Gastroesophageal sphincter (tissue), 4 donors: ENCODE data around the gene CIT. TPM values are rescaled to one million over a fixed set of nuclear protein-coding genes. Genes with fewer than 3 reads are reported as not detected.

Experiments used
- ATAC-seq: fragments of 150-250 bp; one replicate; pipeline ENCODE4 v1.9.1; 2016; ENCODE audit warnings: mild to moderate bottlenecking, moderate library complexity
- H3K27ac ChIP-seq, 4 donors: fragments of 200-600 bp; sonication (generic) in 3 of 4; 1 replicate in 3 of 4; 2 replicates in 1 of 4; pipeline ENCODE4 v1.5.1; 2016 to 2019
- H3K27me3 ChIP-seq: fragments of 200-600 bp; sonication (generic); one replicate; pipeline ENCODE4 v1.5.1; 2019
- H3K36me3 ChIP-seq, 2 donors: fragments of 200-600 bp; sonication (generic); one replicate each; pipeline ENCODE4 v1.5.1; 2019; ENCODE audit warnings: control low read depth in 1 of 2
- H3K4me1 ChIP-seq, 3 donors: fragments of 200-600 bp; sonication (generic); 1 replicate in 2 of 3; 2 replicates in 1 of 3; pipeline ENCODE4 v1.5.1; 2016 to 2019; ENCODE audit warnings: control low read depth in 2 of 3
- H3K4me3 ChIP-seq, 2 donors: fragments of 200-600 bp; sonication (generic); one replicate each; pipeline ENCODE4 v1.5.1; 2019; ENCODE audit warnings: mild to moderate bottlenecking in 1 of 2, moderate library complexity in 1 of 2
- H3K9me3 ChIP-seq, 3 donors: fragments of 200-600 bp; sonication (generic); one replicate each; pipeline ENCODE4 v1.5.1; 2017 to 2019; ENCODE audit warnings: control low read depth in 2 of 3
- CTCF ChIP-seq, 4 experiments: fragments of 200-600 bp in 2 of 4; fragments of 450-650 bp in 2 of 4; sonication (generic) in 1 of 4; IDR thresholded peaks; one replicate each; pipeline ENCODE4 v1.5.1; 2017 to 2019; ENCODE audit warnings: antibody characterized with exemption in 4 of 4, mild to moderate bottlenecking in 2 of 4, moderate library complexity in 2 of 4
- EP300 ChIP-seq: sonication (generic); formaldehyde crosslinking; IDR thresholded peaks from one replicate; pipeline ENCODE4 v1.6.1; 2017; ENCODE audit warnings: antibody characterized with exemption, mild to moderate bottlenecking
- POLR2A ChIP-seq, 2 donors: fragments of 450-650 bp; IDR thresholded peaks; one replicate each; pipeline ENCODE4 v1.6.1; 2017; ENCODE audit warnings: antibody characterized with exemption in 2 of 2, mild to moderate bottlenecking in 2 of 2, moderate library complexity in 1 of 2
- POLR2AphosphoS5 ChIP-seq: sonication (generic); formaldehyde crosslinking; IDR thresholded peaks from one replicate; pipeline ENCODE4 v1.6.1; 2017; ENCODE audit warnings: antibody characterized with exemption
- WGBS, 2 donors: methylation state at CpG; one replicate each; pipeline ENCODE4 v1.1.5; 2018; ENCODE audit warnings: low coverage in 1 of 2; 5-methylcytosine and 5-hydroxymethylcytosine counted together
- total RNA-seq, 4 donors: library from RNA; depleted of rRNA; stranded (reverse); fragments of >200 nt; gene quantifications; one replicate each; pipeline ENCODE4 v1.1.0, GENCODE V29; 2016

The CIT gene
- total RNA-seq, 4 donors from 2014 or later: 3.8 to 9.7 (median 6.6) TPM

GRCh38 chr12:119730381-119730780 lies 146.7 kb downstream of the CIT start:
- H3K4me1 ChIP-seq: peaks cover 0 to 20% (median 2%) of the 10 kb centered on the region in 3 donors
- no peak overlapping the region for H3K27ac ChIP-seq
- TF ChIP-seq POLR2A (IDR thresholded peaks at IDR 0.05): no peak
- no peak for TF ChIP-seq EP300
- 88 to 89% methylated on average over 5 to 10 of the region's 13 CpGs for WGBS, 2 donors
- no peak for ATAC-seq
- H3K27me3 ChIP-seq: peaks cover 4% of the 10 kb centered on the region
- no peaks in the 10 kb centered on the region for H3K9me3 ChIP-seq
- no peak overlapping the region for H3K4me3 ChIP-seq
- H3K36me3 ChIP-seq: no peaks in the 10 kb centered on the region

- Histone ChIP-seq H3K4me1 (peaks cover 0 to 20% (median 2%) of the 10 kb centered on the region in 3 donors), H3K36me3 (no peaks in the 10 kb centered on the region), H3K4me3 (no peak overlapping the region), H3K27me3 (peaks cover 2% of the 10 kb centered on the region), H3K27ac (no peak overlapping the region), H3K9me3 (no peaks in the 10 kb centered on the region)
- no peak for TF ChIP-seq CTCF (IDR thresholded peaks at IDR 0.05)
- TF ChIP-seq POLR2A (IDR thresholded peaks at IDR 0.05): no peak
- no peak for TF ChIP-seq POLR2AphosphoS5
- no peak for TF ChIP-seq EP300
- ATAC-seq: no peak
- 95 to 96% methylated on average over 3 to 8 of the region's 8 CpGs for WGBS, 2 donors
Observed at GRCh38 chr12:119729871-119730270, 147.2 kb downstream of the CIT start.

GRCh38 chr12:119728444-119728745 lies 148.7 kb downstream of the CIT start:
- H3K4me3 ChIP-seq: no peak overlapping the region
- TF ChIP-seq POLR2A (IDR thresholded peaks at IDR 0.05): no peak
- TF ChIP-seq POLR2AphosphoS5: peak; percentile 50
- H3K27ac ChIP-seq: peak overlapping the region in 3 of 4 donors; percentile 25 to 71 (median 62)
- H3K36me3 ChIP-seq: no peaks in the 10 kb centered on the region
- peak; percentile 74 for ATAC-seq
- peaks cover 0 to 20% (median 2%) of the 10 kb centered on the region in 3 donors for H3K4me1 ChIP-seq
- 36 to 44% methylated on average over 6 of the region's 6 CpGs for WGBS, 2 donors
- no peaks in the 10 kb centered on the region for H3K27me3 ChIP-seq
- no peaks in the 10 kb centered on the region for H3K9me3 ChIP-seq

- Histone ChIP-seq H3K27ac (peak overlapping the region; percentile 25 to 73 (median 66)), H3K27me3 (no peaks in the 10 kb centered on the region), H3K9me3 (no peaks in the 10 kb centered on the region), H3K4me3 (no peak overlapping the region), H3K36me3 (no peaks in the 10 kb centered on the region), H3K4me1 (peaks cover 0 to 20% (median 2%) of the 10 kb centered on the region in 3 donors)
- no peak for TF ChIP-seq POLR2A (IDR thresholded peaks at IDR 0.05)
- no peak for TF ChIP-seq CTCF (IDR thresholded peaks at IDR 0.05)
- no peak for TF ChIP-seq EP300
- no peak for TF ChIP-seq POLR2AphosphoS5
- ATAC-seq: peak; percentile 36
- 83 to 89% methylated on average over 2 to 3 of the region's 3 CpGs for WGBS, 2 donors
Observed at GRCh38 chr12:119727600-119728443, 149.3 kb downstream of the CIT start.

- TF ChIP-seq POLR2AphosphoS5: no peak
- no peak for TF ChIP-seq EP300
- TF ChIP-seq CTCF (IDR thresholded peaks at IDR 0.05): no peak
- TF ChIP-seq POLR2A (IDR thresholded peaks at IDR 0.05): no peak
- Histone ChIP-seq H3K27me3 (no peaks in the 10 kb centered on the region), H3K27ac (no peak overlapping the region), H3K9me3 (no peaks in the 10 kb centered on the region), H3K4me3 (no peak overlapping the region), H3K36me3 (no peaks in the 10 kb centered on the region), H3K4me1 (peaks cover 0 to 20% (median 2%) of the 10 kb centered on the region in 3 donors)
- 81 to 100% methylated on average over 1 to 4 of the region's 4 CpGs for WGBS, 2 donors
- ATAC-seq: no peak
Observed at GRCh38 chr12:119725523-119725922, 151.6 kb downstream of the CIT start.

GRCh38 chr12:119721306-119721705 lies 155.8 kb downstream of the CIT start:
- TF ChIP-seq POLR2A (IDR thresholded peaks at IDR 0.05) (no peak), POLR2AphosphoS5 (no peak), CTCF (IDR thresholded peaks at IDR 0.05) (no peak), EP300 (no peak)
- H3K9me3 ChIP-seq: no peaks in the 10 kb centered on the region
- no peak overlapping the region for H3K4me3 ChIP-seq
- H3K4me1 ChIP-seq: peaks cover 0 to 8% (median 4%) of the 10 kb centered on the region in 3 donors
- H3K27me3 ChIP-seq: no peaks in the 10 kb centered on the region
- WGBS, 2 donors: 82 to 90% methylated on average over 4 of the region's 4 CpGs
- no peak overlapping the region for H3K27ac ChIP-seq
- H3K36me3 ChIP-seq: no peaks in the 10 kb centered on the region
- no peak for ATAC-seq
